ENCODE data around the gene IL1F10.

DNA sequence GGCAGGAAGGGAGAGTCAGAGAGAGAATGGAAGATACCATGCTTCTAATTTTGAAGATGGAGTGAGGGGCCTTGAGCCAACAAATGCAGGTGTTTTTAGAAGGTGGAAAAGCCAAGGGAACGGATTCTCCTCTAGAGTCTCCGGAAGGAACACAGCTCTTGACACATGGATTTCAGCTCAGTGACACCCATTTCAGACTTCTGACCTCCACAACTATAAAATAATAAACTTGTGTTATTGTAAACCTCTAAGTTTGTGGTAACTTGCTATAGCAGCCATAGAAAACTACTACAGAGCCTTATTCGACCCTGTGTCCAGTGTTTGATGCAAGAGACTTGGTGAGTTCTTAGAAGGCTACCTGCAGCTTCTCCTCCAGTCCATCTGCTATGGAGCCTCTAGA lies 7.8 kb downstream of the IL1F10 start:
- TF ChIP-seq, protein P1, sequence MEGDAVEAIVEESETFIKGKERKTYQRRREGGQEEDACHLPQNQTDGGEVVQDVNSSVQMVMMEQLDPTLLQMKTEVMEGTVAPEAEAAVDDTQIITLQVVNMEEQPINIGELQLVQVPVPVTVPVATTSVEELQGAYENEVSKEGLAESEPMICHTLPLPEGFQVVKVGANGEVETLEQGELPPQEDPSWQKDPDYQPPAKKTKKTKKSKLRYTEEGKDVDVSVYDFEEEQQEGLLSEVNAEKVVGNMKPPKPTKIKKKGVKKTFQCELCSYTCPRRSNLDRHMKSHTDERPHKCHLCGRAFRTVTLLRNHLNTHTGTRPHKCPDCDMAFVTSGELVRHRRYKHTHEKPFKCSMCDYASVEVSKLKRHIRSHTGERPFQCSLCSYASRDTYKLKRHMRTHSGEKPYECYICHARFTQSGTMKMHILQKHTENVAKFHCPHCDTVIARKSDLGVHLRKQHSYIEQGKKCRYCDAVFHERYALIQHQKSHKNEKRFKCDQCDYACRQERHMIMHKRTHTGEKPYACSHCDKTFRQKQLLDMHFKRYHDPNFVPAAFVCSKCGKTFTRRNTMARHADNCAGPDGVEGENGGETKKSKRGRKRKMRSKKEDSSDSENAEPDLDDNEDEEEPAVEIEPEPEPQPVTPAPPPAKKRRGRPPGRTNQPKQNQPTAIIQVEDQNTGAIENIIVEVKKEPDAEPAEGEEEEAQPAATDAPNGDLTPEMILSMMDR (IDR thresholded peaks at IDR 0.05; ENCODE audit: low read depth, low read length): no peak
- TF ChIP-seq EZH2phosphoT487 (IDR thresholded peaks at IDR 0.05; ENCODE audit: low read depth): no peak

Data from OCI-LY3 (cell line).